PFSK-1 (cell line): ENCODE measurements around the gene NSMCE1.

ENCODE experiments used
- FOXP2 ChIP-seq: optimal IDR thresholded peaks from 2 replicates; pipeline ENCODE3; 2011; ENCODE audit warnings: borderline replicate concordance, control low read depth, inconsistent platforms; ENCODE audit not compliant: insufficient read depth; ENCODE audit errors: extremely low read length, extremely low read depth
- POLR2AphosphoS5 ChIP-seq: IDR thresholded peaks from 2 replicates; pipeline ENCODE4 v1.6.1; 2012; ENCODE audit warnings: low read depth, mild to moderate bottlenecking, control low read depth, low read length, moderate library complexity
- SIN3A ChIP-seq: IDR thresholded peaks from 2 replicates; pipeline ENCODE4 v1.6.1; 2012; ENCODE audit warnings: mild to moderate bottlenecking, low read length, moderate library complexity, borderline replicate concordance; ENCODE audit not compliant: insufficient read depth
- TAF1 ChIP-seq: IDR thresholded peaks from 2 replicates; pipeline ENCODE4 v1.6.1; 2012; ENCODE audit warnings: low read length, control low read depth, borderline replicate concordance; ENCODE audit not compliant: insufficient read depth
- TF ChIP-seq, protein P1 (sequence below), 2 experiments: IDR thresholded peaks; 2 replicates each; pipeline versions ENCODE4 v1.6.1 to v1.8.0; 2011 to 2012; ENCODE audit warnings: low read depth in 2 of 2, low read length in 2 of 2, control low read depth in 1 of 2, inconsistent platforms in 1 of 2, mild to moderate bottlenecking in 1 of 2, moderate library complexity in 1 of 2; ENCODE audit not compliant: insufficient read depth in 1 of 2

NSMCE1 gene

DNA sequence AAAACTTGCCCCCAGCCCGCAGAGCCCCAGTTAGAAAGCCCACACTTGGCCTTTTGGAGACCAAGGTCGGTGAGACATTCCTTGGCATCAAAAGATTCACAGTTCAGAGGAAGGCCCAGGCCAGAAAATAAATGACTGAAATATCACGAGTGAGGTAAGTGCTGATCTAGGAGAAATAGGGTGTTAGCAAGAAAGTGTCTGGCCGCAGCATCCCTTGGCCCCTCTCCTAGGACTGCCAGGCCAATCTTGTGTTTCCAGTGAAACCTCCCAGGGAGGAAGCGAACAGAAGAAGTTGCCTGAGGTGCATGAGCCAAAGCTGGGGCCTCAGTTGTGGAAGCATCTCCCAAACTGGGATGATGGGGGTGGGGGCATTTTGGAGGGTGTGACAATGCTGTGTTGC, 22.5 kb upstream of the NSMCE1 start:
- TF ChIP-seq, protein P1, sequence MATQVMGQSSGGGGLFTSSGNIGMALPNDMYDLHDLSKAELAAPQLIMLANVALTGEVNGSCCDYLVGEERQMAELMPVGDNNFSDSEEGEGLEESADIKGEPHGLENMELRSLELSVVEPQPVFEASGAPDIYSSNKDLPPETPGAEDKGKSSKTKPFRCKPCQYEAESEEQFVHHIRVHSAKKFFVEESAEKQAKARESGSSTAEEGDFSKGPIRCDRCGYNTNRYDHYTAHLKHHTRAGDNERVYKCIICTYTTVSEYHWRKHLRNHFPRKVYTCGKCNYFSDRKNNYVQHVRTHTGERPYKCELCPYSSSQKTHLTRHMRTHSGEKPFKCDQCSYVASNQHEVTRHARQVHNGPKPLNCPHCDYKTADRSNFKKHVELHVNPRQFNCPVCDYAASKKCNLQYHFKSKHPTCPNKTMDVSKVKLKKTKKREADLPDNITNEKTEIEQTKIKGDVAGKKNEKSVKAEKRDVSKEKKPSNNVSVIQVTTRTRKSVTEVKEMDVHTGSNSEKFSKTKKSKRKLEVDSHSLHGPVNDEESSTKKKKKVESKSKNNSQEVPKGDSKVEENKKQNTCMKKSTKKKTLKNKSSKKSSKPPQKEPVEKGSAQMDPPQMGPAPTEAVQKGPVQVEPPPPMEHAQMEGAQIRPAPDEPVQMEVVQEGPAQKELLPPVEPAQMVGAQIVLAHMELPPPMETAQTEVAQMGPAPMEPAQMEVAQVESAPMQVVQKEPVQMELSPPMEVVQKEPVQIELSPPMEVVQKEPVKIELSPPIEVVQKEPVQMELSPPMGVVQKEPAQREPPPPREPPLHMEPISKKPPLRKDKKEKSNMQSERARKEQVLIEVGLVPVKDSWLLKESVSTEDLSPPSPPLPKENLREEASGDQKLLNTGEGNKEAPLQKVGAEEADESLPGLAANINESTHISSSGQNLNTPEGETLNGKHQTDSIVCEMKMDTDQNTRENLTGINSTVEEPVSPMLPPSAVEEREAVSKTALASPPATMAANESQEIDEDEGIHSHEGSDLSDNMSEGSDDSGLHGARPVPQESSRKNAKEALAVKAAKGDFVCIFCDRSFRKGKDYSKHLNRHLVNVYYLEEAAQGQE (IDR thresholded peaks at IDR 0.05; ENCODE audit: insufficient read depth in 1 of 2, low read depth in 2 of 2, low read length in 2 of 2), result no peak
- TF ChIP-seq TAF1 (no peak), FOXP2 (no peak), SIN3A (no peak), POLR2AphosphoS5 (no peak)

DNA sequence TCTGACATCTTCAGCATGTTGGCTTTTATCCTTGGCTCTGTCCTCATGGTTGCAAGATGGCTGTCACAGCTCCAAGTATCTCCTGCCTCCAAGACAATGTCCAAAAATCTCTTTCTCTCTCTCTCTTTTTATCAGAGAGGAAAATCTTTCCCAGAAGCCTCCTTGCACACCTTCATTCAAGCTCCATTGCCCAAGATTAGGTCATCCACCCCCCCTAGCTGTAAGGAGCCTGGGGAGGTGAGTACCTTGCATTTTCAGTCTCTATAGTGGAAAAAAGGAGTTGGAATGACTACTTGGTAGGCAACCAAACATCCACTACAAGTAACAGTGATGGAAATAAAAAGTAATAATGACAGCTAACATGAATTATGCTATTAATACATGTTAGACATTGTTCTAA, 22.0 kb upstream of the NSMCE1 start:
- TF ChIP-seq FOXP2 (no peak), TAF1 (no peak), SIN3A (no peak), POLR2AphosphoS5 (no peak)
- TF ChIP-seq, protein P1 (IDR thresholded peaks at IDR 0.05; ENCODE audit: insufficient read depth in 1 of 2, low read depth in 2 of 2, low read length in 2 of 2), result no peak

DNA sequence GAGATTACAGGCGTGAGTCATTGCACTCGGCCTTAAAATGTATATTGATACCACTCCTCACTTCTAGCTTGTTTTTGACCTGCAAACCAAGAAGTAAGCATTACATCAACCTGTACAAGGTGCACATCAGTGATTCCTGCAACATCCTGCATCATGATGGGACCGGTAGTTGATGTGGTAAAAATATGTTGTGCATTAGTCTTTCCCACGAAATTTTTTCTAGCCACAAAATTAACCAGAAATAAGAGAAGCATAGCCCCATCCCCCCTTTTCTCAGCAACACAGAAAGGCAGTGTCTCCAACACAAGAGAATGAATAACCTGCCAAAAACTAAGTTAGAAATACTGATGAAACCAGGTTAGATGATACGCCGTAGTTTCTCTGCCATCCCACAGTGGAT, 21.1 kb upstream of the NSMCE1 start:
- TF ChIP-seq TAF1, result no peak
- no peak for TF ChIP-seq SIN3A
- TF ChIP-seq FOXP2, result no peak
- TF ChIP-seq, protein P1 (IDR thresholded peaks at IDR 0.05; ENCODE audit: insufficient read depth in 1 of 2, low read depth in 2 of 2, low read length in 2 of 2), result no peak
- TF ChIP-seq POLR2AphosphoS5, result no peak

DNA sequence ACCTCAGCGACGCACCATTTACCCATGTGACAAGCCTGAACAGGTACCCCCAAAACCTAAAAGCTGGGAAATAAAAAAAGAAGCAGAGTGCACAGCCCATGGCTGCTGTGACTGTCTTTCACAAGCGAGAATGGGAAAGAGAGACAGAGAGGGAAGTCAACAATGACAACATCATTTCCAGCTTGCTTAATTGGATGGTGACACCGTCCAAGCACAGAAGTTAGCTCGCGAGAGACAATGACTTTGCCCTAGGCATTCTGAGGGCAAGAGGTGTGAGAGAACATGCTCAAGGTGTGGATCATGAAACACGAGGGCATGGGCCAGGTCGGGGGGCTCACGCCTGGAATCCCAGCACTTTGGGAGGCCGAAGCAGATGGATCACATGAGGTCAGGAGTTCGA, 19.3 kb upstream of the NSMCE1 start:
- TF ChIP-seq, protein P1 (IDR thresholded peaks at IDR 0.05; ENCODE audit: insufficient read depth in 1 of 2, low read depth in 2 of 2, low read length in 2 of 2), result no peak
- TF ChIP-seq POLR2AphosphoS5, result no peak
- TF ChIP-seq TAF1, result no peak
- TF ChIP-seq SIN3A, result no peak
